Transverse colon (tissue), 4 donors: Measurements from ENCODE around the gene XIST. TPM values are rescaled to one million over a fixed set of nuclear protein-coding genes. Genes with fewer than 3 reads are reported as not detected.
"Not testable (repeated sequence)": the region's sequence is repeated elsewhere in the genome, so short reads cannot be mapped to it uniquely, and the experiment has no call there.

Experiments
- DNase-seq: peaks from one replicate; pipeline ENCODE4 v3.0.0-alpha.2; 2019
- H3K27ac ChIP-seq, 4 donors: fragments of 200-600 bp; sonication (generic); 2 replicates each; pipeline ENCODE4 v1.5.1; 2016 to 2018; ENCODE audit warnings: inconsistent platforms in 4 of 4
- H3K27me3 ChIP-seq: fragments of 200-600 bp; sonication (generic); 2 replicates; pipeline ENCODE4 v1.5.1; 2017; ENCODE audit warnings: inconsistent platforms
- H3K36me3 ChIP-seq, 4 donors: fragments of 200-600 bp; sonication (generic); 2 replicates each; pipeline ENCODE4 v1.5.1; 2017 to 2019; ENCODE audit warnings: inconsistent platforms in 4 of 4
- H3K4me1 ChIP-seq, 4 donors: fragments of 200-600 bp; sonication (generic); 2 replicates each; pipeline ENCODE4 v1.5.1; 2017 to 2020; ENCODE audit warnings: inconsistent platforms in 4 of 4
- H3K4me3 ChIP-seq, 4 donors: fragments of 200-600 bp; sonication (generic); 1 replicate in 1 of 4; 2 replicates in 3 of 4; pipeline versions ENCODE4 v1.5.1 to v1.6.1; 2017 to 2019; ENCODE audit warnings: inconsistent platforms in 4 of 4
- H3K9me3 ChIP-seq, 2 donors: fragments of 200-600 bp; sonication (generic); 2 replicates each; pipeline ENCODE4 v1.5.1; 2017 to 2019; ENCODE audit warnings: inconsistent platforms in 2 of 2
- EP300 ChIP-seq: sonication (generic); formaldehyde crosslinking; IDR thresholded peaks from one replicate; pipeline ENCODE4 v1.6.1; 2017; ENCODE audit warnings: antibody characterized with exemption, low read depth
- POLR2A ChIP-seq: fragments of 450-650 bp; IDR thresholded peaks from one replicate; pipeline ENCODE4 v1.6.1; 2016; ENCODE audit warnings: antibody characterized with exemption, mild to moderate bottlenecking, moderate library complexity
- POLR2AphosphoS5 ChIP-seq, 3 donors: sonication (generic); formaldehyde crosslinking; IDR thresholded peaks; one replicate each; pipeline ENCODE4 v1.6.1; 2016; ENCODE audit warnings: antibody characterized with exemption in 3 of 3
- WGBS, 2 donors: methylation state at CpG; one replicate each; pipeline ENCODE4 v1.1.5; 2018; ENCODE audit warnings: low coverage in 1 of 2; 5-methylcytosine and 5-hydroxymethylcytosine counted together
- in situ Hi-C, 4 donors: fragments of 200-750 bp; cut with MboI; loops; one replicate each; pipeline versions ENCODE4 v1.15.0 to v1.15.1; 2017; ENCODE audit warnings: low sequenced_read_pairs in 3 of 4, low pct_ligation_motif_present in 1 of 4, low pct_unique_long_range_greater_than_20kb in 1 of 4
- intact Hi-C: fragments of 100-400 bp; cut with DNase I; formaldehyde crosslinking; loops from one replicate; pipeline ENCODE4 v1.15.1; 2023; ENCODE audit warnings: low total_unique reads
- total RNA-seq, 4 donors: library from RNA; depleted of rRNA; stranded (reverse); fragments of >200 nt; gene quantifications; one replicate each; pipeline ENCODE4 v1.1.0, GENCODE V29; 2016
- TF ChIP-seq, protein P1 (sequence below), 5 experiments: fragments of 200-600 bp in 3 of 5; fragments of 450-650 bp in 2 of 5; sonication (generic) in 3 of 5; IDR thresholded peaks; 1 replicate in 2 of 5; 2 replicates in 3 of 5; pipeline ENCODE4 v1.5.1; 2016 to 2017; ENCODE audit warnings: antibody characterized with exemption in 5 of 5, inconsistent platforms in 3 of 5, mild to moderate bottlenecking in 2 of 5, moderate library complexity in 1 of 5

Gene XIST
- total RNA-seq: 100 to 1,000 TPM in 2 of 4 donors, 1 to 10 TPM in 1, under 1 TPM in 1; 0.27 to 709 (median 242) TPM

DNA sequence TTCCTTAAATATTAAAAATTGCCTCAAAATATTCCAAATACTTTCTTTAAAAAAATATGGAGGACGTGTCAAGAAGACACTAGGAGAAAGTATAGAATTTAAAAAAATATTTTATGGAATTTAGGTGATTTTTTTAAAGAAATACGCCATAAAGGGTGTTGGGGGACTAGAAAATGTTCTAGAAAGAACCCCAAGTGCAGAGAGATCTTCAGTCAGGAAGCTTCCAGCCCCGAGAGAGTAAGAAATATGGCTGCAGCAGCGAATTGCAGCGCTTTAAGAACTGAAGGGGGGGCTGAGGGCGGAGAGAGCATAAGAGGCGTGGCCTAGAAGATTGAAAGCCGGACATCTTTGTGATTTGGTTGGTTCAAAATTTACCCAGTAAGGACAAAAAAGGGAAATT lies at the start of gene XIST:
XIST (minus strand) TSS at position 248 of the 400 bp plus-strand sequence.
- intact Hi-C loops: loop anchor here (10.0 kb wide), 1 partner anchor 492 kb away; no protein-coding TSS in a partner anchor
- Histone ChIP-seq H3K36me3 (no peaks in the 10 kb centered on the region), H3K27ac (peak within 1 kb of the TSS in 2 of 4 donors; percentile 80 to 86), H3K27me3 (no peaks in the 10 kb centered on the region), H3K9me3 (no peaks in the 10 kb centered on the region), H3K4me3 (peak within 1 kb of the TSS in 2 of 4 donors; percentile 39 to 43), H3K4me1 (no peaks in the 10 kb centered on the region)
- WGBS, 2 donors: 39% methylated on average over 8 of the region's 8 CpGs; no CpG with 5 or more reads in 1 of the 2 donors
- in situ Hi-C loops: loop anchor here (5.0 to 25.0 kb wide), 8 partner anchors 162 to 710 kb away; no protein-coding TSS in a partner anchor
- TF ChIP-seq, protein P1, sequence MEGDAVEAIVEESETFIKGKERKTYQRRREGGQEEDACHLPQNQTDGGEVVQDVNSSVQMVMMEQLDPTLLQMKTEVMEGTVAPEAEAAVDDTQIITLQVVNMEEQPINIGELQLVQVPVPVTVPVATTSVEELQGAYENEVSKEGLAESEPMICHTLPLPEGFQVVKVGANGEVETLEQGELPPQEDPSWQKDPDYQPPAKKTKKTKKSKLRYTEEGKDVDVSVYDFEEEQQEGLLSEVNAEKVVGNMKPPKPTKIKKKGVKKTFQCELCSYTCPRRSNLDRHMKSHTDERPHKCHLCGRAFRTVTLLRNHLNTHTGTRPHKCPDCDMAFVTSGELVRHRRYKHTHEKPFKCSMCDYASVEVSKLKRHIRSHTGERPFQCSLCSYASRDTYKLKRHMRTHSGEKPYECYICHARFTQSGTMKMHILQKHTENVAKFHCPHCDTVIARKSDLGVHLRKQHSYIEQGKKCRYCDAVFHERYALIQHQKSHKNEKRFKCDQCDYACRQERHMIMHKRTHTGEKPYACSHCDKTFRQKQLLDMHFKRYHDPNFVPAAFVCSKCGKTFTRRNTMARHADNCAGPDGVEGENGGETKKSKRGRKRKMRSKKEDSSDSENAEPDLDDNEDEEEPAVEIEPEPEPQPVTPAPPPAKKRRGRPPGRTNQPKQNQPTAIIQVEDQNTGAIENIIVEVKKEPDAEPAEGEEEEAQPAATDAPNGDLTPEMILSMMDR (IDR thresholded peaks at IDR 0.05): no peak
- TF ChIP-seq POLR2AphosphoS5 (IDR thresholded peaks at IDR 0.05) (peak in 2 of 3 donors; percentile 91 to 96), EP300 (no peak), POLR2A (no peak)
- DNase-seq: peak; percentile 83

DNA sequence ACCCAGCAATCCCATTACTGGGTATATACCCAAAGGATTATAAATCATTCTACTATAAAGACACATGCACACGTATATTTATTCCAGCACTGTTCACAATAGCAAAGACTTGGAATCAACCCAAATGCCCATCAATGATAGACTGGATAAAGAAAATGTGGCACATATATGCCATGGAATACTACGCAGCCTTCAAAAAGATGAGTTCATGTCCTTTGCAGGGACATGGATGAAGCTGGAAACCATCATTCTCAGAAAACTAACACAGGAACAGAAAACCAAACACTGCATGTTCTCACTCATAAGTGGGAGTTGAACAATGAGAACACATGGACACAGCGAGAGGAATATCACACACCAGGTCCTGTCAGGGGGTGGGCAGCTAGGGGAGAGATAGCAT lies 45.8 kb upstream of the XIST start:
- H3K4me3 ChIP-seq, H3K4me1 ChIP-seq, DNase-seq, H3K27ac ChIP-seq, H3K36me3 ChIP-seq, H3K27me3 ChIP-seq, intact Hi-C loops, H3K9me3 ChIP-seq, in situ Hi-C loops: not testable (repeated sequence)
- WGBS, 2 donors: 88 to 92% methylated on average over 2 to 3 of the region's 3 CpGs

DNA sequence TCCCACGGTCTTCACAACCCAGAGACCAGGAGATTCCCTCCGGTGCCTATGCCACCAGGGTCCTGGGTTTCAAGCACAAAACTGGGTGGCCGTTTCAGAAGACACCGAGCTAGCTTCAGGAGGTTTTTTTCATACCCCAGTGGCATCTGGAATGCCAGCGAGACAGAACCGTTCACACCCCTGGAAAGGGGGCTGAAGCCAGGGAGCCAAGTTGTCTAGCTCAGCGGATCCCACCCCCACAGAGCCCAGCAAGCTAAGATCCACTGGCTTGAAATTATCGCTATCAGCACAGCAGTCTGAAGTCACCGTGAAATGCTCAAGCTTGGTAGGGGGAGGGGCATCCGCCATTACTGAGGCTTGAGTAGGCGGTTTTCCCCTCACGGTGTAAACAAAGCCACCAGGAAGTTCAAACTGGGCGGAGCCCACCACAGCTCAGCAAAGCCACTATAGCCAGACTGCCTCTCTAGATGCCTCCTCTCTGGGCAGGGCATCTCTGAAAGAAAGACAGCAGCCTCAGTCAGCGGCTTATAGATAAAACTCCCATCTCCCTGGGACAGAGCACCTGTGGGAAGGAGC lies 40.1 kb upstream of the XIST start:
- WGBS, 2 donors: 66% methylated on average over 14 of the region's 14 CpGs; no CpG with 5 or more reads in 1 of the 2 donors
- H3K4me3 ChIP-seq, H3K36me3 ChIP-seq, in situ Hi-C loops, intact Hi-C loops, H3K27me3 ChIP-seq, H3K9me3 ChIP-seq, H3K27ac ChIP-seq, H3K4me1 ChIP-seq: not testable (repeated sequence)
- DNase-seq: peak; percentile 20

DNA sequence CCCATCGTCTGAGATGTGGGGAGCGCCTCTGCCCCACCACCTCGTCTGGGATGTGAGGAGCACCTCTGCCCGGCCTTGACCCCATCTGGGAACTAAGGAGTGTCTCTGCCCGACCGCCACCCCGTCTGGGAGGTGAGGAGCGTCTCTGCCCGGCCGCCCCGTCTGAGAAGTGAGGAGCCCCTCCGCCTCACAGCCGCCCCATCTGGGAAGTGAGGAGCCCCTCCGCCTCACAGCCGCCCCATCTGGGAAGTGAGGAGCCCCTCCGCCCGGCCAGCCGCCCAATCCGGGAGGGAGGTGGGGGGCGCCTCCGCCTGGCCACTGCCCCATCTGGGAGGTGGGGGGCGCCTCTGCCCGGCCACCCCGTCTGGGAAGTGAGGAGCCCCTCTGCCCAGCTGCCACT lies 29.7 kb upstream of the XIST start:
- H3K4me1 ChIP-seq, intact Hi-C loops, H3K27ac ChIP-seq, H3K27me3 ChIP-seq, H3K9me3 ChIP-seq, in situ Hi-C loops, H3K36me3 ChIP-seq, H3K4me3 ChIP-seq, DNase-seq: not testable (repeated sequence)
- WGBS, 2 donors: 96% methylated on average over 19 of the region's 24 CpGs; no CpG with 5 or more reads in 1 of the 2 donors

DNA sequence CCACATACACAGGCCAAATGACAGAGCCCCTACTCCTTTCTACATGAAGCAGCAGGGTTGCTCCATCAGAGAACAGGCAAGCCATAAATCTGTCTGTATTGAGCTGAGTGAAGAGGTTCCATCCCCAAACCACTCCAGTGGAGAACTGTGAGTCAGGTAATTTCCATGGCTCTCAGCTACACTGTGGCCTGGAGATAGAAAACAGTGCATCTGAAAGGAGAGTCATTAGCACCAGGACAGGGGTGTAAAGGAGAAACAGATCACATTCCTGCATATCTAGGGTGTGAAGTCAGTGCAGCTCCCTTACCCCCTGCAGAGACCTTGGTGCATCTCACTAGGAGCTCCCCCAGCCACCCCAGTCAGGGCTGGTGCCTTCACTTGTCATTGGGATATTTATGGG lies 25.2 kb upstream of the XIST start:
- DNase-seq: no peak
- H3K27ac ChIP-seq: no peak overlapping the region
- no peaks in the 10 kb centered on the region for H3K27me3 ChIP-seq
- no peaks in the 10 kb centered on the region for H3K36me3 ChIP-seq
- H3K4me1 ChIP-seq: no peaks in the 10 kb centered on the region
- H3K9me3 ChIP-seq: no peaks in the 10 kb centered on the region
- no peak overlapping the region for H3K4me3 ChIP-seq
- in situ Hi-C loops: no loop called here
- intact Hi-C loops: no loop called here
- no peak for TF ChIP-seq POLR2A
- TF ChIP-seq, protein P1 (IDR thresholded peaks at IDR 0.05): no peak
- TF ChIP-seq EP300: no peak
- TF ChIP-seq POLR2AphosphoS5 (IDR thresholded peaks at IDR 0.05): no peak

DNA sequence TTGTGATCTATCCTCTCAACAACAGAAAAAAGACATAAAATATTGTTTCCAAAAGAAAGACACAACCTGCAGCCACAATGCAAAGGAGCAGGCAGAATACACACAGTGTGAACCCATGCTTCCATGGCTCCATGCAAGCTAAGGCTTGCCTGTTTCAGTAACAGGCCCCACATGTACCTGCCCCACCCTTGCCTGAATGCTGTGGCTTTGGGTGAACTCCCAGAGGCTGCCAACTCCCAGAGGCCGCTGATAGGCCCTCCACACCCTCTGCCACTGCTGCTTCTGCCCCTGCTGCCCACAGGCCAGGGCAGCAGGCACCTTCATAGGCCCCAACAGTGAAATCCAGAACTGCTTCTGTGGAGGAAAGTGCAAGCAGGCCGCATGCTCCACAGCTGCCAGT lies 24.4 kb upstream of the XIST start:
- no peaks in the 10 kb centered on the region for H3K9me3 ChIP-seq
- H3K27ac ChIP-seq: no peak overlapping the region
- H3K4me3 ChIP-seq: no peak overlapping the region
- TF ChIP-seq EP300: no peak
- no peak for TF ChIP-seq POLR2AphosphoS5 (IDR thresholded peaks at IDR 0.05)
- TF ChIP-seq, protein P1 (IDR thresholded peaks at IDR 0.05): no peak
- no peak for TF ChIP-seq POLR2A
- H3K27me3 ChIP-seq: no peaks in the 10 kb centered on the region
- intact Hi-C loops: no loop called here
- DNase-seq: no peak
- in situ Hi-C loops: no loop called here
- no peaks in the 10 kb centered on the region for H3K36me3 ChIP-seq
- 80% methylated on average over 2 of the region's 2 CpGs; no CpG with 5 or more reads in 1 of the 2 donors for WGBS, 2 donors
- H3K4me1 ChIP-seq: no peaks in the 10 kb centered on the region
